Measurements from ENCODE around the gene PHF2. TPM values are rescaled to one million over a fixed set of nuclear protein-coding genes. Genes with fewer than 3 reads are reported as not detected.

The PHF2 gene
- polyA plus RNA-seq, 1 of the 3 experiments (the other 2 are of a cell fraction) = 11.2 TPM

GRCh38 chr9:93597871-93598646 lies 21.7 kb downstream of the PHF2 start:
- Histone ChIP-seq H3K9ac (no peak overlapping the region), H3K9me3 (no peaks in the 10 kb centered on the region), H3K27me3 (ENCODE audit: insufficient read depth) (no peaks in the 10 kb centered on the region), H3F3A (replicated peaks; ENCODE audit: insufficient read depth) (no peaks in the 10 kb centered on the region), H2AFZ (ENCODE audit: low read depth) (no peak overlapping the region), H3K79me2 (ENCODE audit: insufficient read depth) (peaks cover 36% of the 10 kb centered on the region; the same call in 1 of the 2 replicates), H3K27ac (ENCODE audit: low read depth in 2 of 2, low read length in 1 of 2) (no peak overlapping the region), H3K4me1 (ENCODE audit: control insufficient read depth in 1 of 2, insufficient read depth in 2 of 2, low read depth in 1 of 2, low read length in 1 of 2) (peaks cover 0 to 7% of the 10 kb centered on the region in 2 experiments; a peak in 1 of 4 replicates), H3K4me2 (no peak overlapping the region), H4K20me1 (ENCODE audit: insufficient read depth) (peaks cover 29% of the 10 kb centered on the region), H3K4me3 (ENCODE audit: low read depth in 2 of 2, low read length in 1 of 2) (no peak overlapping the region), H3K9me2 (no peaks in the 10 kb centered on the region), H3K36me3 (replicated peaks in 1 of 2; ENCODE audit: control insufficient read depth in 1 of 2, insufficient read depth in 2 of 2, low read length in 1 of 2) (peaks cover 0 to 2% of the 10 kb centered on the region in 2 experiments)
- CTCF ChIA-PET = interaction anchor here (0.6 kb wide), 1 partner anchor 153 kb away, joined by 3 read pairs; no protein-coding TSS in a partner anchor
- POLR2A ChIA-PET = no interaction called here
- no peak for TF ChIP-seq FOXJ3 (CRISPR knock-in tag; IDR thresholded peaks at IDR 0.05)
- TF ChIP-seq FOSL2 (IDR thresholded peaks at IDR 0.05; ENCODE audit: borderline replicate concordance, low read depth) = no peak
- no peak for TF ChIP-seq NFIC (IDR thresholded peaks at IDR 0.05; ENCODE audit: borderline replicate concordance)
- TF ChIP-seq IRF3 (IDR thresholded peaks at IDR 0.05; ENCODE audit: low read depth, low read length) = no peak
- WGBS (ENCODE audit: low lambda C conversion rate) = 97% methylated on average over 10 of the region's 15 CpGs
- DNase-seq = no peak

DNA sequence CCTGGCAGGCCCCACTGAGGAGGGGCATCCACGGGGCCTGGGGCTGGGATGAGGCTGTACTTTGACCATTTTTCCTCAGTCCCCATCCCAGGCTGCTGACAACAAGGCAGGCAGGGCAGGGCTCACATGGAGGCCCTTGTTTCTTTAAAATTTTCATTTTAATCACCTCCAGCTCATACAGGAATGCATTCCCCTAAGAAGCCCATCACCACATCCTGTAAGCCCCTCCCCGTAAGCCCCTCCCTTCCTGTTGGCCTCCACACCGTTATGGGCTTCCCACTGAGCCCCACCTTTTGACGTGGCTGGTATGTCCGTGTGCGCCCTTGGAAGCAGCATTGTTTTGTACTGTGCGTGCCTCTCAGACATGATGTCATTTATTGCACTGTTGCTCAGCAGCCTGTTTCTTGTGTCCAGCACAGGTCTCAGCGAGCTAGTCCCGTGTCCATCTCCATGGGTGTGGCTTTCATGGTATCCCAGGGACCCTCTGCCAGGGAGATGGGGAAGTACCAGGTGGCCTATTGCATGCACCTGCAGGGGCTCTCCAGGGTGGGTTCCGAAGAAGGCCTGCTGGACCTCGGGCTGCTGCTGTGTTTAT lies 22.4 kb downstream of the PHF2 start:
- peaks cover 0 to 7% of the 10 kb centered on the region in 2 experiments; a peak in 1 of 4 replicates for H3K4me1 ChIP-seq (ENCODE audit: control insufficient read depth in 1 of 2, insufficient read depth in 2 of 2, low read depth in 1 of 2, low read length in 1 of 2)
- no peak overlapping the region for H3K27ac ChIP-seq (ENCODE audit: low read depth in 2 of 2, low read length in 1 of 2)
- TF ChIP-seq CHD2 (IDR thresholded peaks at IDR 0.05; ENCODE audit: low read length, partially characterized antibody) (no peak), GATA2 (CRISPR knock-in tag; IDR thresholded peaks at IDR 0.05) (no peak), POLR2AphosphoS5 (IDR thresholded peaks at IDR 0.05; ENCODE audit: low read depth, low read length) (no peak), GABPA (IDR thresholded peaks at IDR 0.05; ENCODE audit: low read depth) (no peak), PBX3 (IDR thresholded peaks at IDR 0.05) (no peak), RAD21 (IDR thresholded peaks at IDR 0.05; ENCODE audit: low read length) (no peak), TAF1 (IDR thresholded peaks at IDR 0.05; ENCODE audit: borderline replicate concordance, low read depth, low read length) (no peak), IRF3 (IDR thresholded peaks at IDR 0.05; ENCODE audit: low read depth, low read length) (no peak), EP300 (IDR thresholded peaks at IDR 0.05; ENCODE audit: borderline replicate concordance in 1 of 2, low read depth in 1 of 2, low read length in 1 of 2) (no peak), MEF2A (IDR thresholded peaks at IDR 0.05; ENCODE audit: borderline replicate concordance, low read depth) (no peak), CTCF (IDR thresholded peaks at IDR 0.05) (no peak), SIN3A (IDR thresholded peaks at IDR 0.05; ENCODE audit: borderline replicate concordance, low read depth, low read length) (no peak)
- H3K9ac ChIP-seq = no peak overlapping the region
- H3K9me3 ChIP-seq = no peaks in the 10 kb centered on the region
- peaks cover 41% of the 10 kb centered on the region; the same call in 1 of the 2 replicates for H3K79me2 ChIP-seq (ENCODE audit: insufficient read depth)
- H3K27me3 ChIP-seq (ENCODE audit: insufficient read depth) = no peaks in the 10 kb centered on the region
- WGBS (ENCODE audit: low lambda C conversion rate) = 94% methylated on average over 10 of the region's 11 CpGs
- no peak overlapping the region for H2AFZ ChIP-seq (ENCODE audit: low read depth)
- no peaks in the 10 kb centered on the region for H3F3A ChIP-seq (replicated peaks; ENCODE audit: insufficient read depth)
- H3K4me2 ChIP-seq = no peak overlapping the region
- peaks cover 25% of the 10 kb centered on the region; the same call in 1 of the 2 replicates for H4K20me1 ChIP-seq (ENCODE audit: insufficient read depth)
- no peak for DNase-seq
- no peak overlapping the region for H3K4me3 ChIP-seq (ENCODE audit: low read depth in 2 of 2, low read length in 1 of 2)
- POLR2A ChIA-PET = no interaction called here
- no peaks in the 10 kb centered on the region for H3K9me2 ChIP-seq
- peaks cover 0 to 2% of the 10 kb centered on the region in 2 experiments for H3K36me3 ChIP-seq (replicated peaks in 1 of 2; ENCODE audit: control insufficient read depth in 1 of 2, insufficient read depth in 2 of 2, low read length in 1 of 2)
- CTCF ChIA-PET = no interaction called here

All from SK-N-SH (cell line).